ENCODE results near the gene BSDC1.

The BSDC1 gene

DNA sequence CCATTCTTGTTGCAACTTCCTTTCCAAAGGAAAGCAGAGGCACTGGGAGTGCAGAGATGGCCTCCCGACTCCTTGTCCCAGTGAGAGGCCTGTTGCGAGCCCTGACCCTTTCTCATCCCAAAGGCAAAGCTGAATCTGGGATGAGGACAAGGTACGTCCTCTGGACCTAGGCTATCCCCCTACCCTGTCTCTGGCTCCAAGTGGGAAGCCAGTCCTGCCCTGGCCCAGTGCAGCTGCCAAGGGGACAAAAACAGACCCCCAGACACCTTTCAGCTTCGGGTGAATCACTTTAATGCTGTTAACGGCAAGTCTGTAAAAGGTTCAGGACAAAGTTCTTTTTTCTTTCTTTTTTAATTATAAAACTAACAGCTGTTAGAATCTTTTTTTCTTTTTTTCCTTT is 29.4 kb downstream of the BSDC1 start:
- no peak for DNase-seq
- Histone ChIP-seq H3K27me3 (ENCODE audit: insufficient read depth, low read length, poor library complexity) (no peaks in the 10 kb centered on the region), H3K36me3 (ENCODE audit: insufficient read depth, low read length) (peaks cover 70% of the 10 kb centered on the region), H3K4me3 (ENCODE audit: low read depth in 1 of 2, low read length in 2 of 2) (no peak overlapping the region), H4K20me1 (ENCODE audit: insufficient read depth, low read length) (peaks cover 4% of the 10 kb centered on the region; the same call in 1 of the 2 replicates), H3K4me1 (ENCODE audit: insufficient read depth, low read length) (no peaks in the 10 kb centered on the region), H3K79me2 (ENCODE audit: insufficient read depth, low read length) (no peaks in the 10 kb centered on the region), H2AFZ (ENCODE audit: low read depth, low read length) (no peak overlapping the region), H3K9ac (ENCODE audit: low read depth, low read length) (no peak overlapping the region), H3K4me2 (ENCODE audit: insufficient read depth, low read length) (no peak overlapping the region), H3K9me3 (ENCODE audit: insufficient read depth, low read length, severe bottlenecking) (no peaks in the 10 kb centered on the region), H3K27ac (ENCODE audit: low read length) (no peak overlapping the region)
- TF ChIP-seq, protein P1, sequence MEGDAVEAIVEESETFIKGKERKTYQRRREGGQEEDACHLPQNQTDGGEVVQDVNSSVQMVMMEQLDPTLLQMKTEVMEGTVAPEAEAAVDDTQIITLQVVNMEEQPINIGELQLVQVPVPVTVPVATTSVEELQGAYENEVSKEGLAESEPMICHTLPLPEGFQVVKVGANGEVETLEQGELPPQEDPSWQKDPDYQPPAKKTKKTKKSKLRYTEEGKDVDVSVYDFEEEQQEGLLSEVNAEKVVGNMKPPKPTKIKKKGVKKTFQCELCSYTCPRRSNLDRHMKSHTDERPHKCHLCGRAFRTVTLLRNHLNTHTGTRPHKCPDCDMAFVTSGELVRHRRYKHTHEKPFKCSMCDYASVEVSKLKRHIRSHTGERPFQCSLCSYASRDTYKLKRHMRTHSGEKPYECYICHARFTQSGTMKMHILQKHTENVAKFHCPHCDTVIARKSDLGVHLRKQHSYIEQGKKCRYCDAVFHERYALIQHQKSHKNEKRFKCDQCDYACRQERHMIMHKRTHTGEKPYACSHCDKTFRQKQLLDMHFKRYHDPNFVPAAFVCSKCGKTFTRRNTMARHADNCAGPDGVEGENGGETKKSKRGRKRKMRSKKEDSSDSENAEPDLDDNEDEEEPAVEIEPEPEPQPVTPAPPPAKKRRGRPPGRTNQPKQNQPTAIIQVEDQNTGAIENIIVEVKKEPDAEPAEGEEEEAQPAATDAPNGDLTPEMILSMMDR (IDR thresholded peaks at IDR 0.05; ENCODE audit: borderline replicate concordance, extremely low read depth, low read length, poor library complexity, severe bottlenecking): no peak
- no peak for TF ChIP-seq EZH2 (IDR thresholded peaks at IDR 0.05; ENCODE audit: borderline replicate concordance, low read depth, low read length, severe bottlenecking)
- ATAC-seq (ENCODE audit: insufficient read depth, low read depth): no peak

DNA sequence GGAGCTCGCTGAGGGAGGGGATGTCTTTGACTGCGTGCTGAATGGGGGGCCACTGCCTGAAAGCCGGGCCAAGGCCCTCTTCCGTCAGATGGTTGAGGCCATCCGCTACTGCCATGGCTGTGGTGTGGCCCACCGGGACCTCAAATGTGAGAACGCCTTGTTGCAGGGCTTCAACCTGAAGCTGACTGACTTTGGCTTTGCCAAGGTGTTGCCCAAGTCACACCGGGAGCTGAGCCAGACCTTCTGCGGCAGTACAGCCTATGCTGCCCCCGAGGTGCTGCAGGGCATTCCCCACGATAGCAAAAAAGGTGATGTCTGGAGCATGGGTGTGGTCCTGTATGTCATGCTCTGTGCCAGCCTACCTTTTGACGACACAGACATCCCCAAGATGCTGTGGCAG is 30.5 kb downstream of the BSDC1 start:
- Histone ChIP-seq H3K9ac (ENCODE audit: low read depth, low read length) (no peak overlapping the region), H3K4me1 (ENCODE audit: insufficient read depth, low read length) (no peaks in the 10 kb centered on the region), H3K27me3 (ENCODE audit: insufficient read depth, low read length, poor library complexity) (no peaks in the 10 kb centered on the region), H3K27ac (ENCODE audit: low read length) (no peak overlapping the region), H3K4me3 (ENCODE audit: low read depth in 1 of 2, low read length in 2 of 2) (no peak overlapping the region), H4K20me1 (ENCODE audit: insufficient read depth, low read length) (no peaks in the 10 kb centered on the region; the same call in 1 of the 2 replicates), H3K79me2 (ENCODE audit: insufficient read depth, low read length) (no peaks in the 10 kb centered on the region), H3K36me3 (ENCODE audit: insufficient read depth, low read length) (peaks cover 62% of the 10 kb centered on the region), H2AFZ (ENCODE audit: low read depth, low read length) (no peak overlapping the region), H3K4me2 (ENCODE audit: insufficient read depth, low read length) (no peak overlapping the region), H3K9me3 (ENCODE audit: insufficient read depth, low read length, severe bottlenecking) (no peaks in the 10 kb centered on the region)
- no peak for DNase-seq
- TF ChIP-seq, protein P1 (IDR thresholded peaks at IDR 0.05; ENCODE audit: borderline replicate concordance, extremely low read depth, low read length, poor library complexity, severe bottlenecking): no peak
- ATAC-seq (ENCODE audit: insufficient read depth, low read depth): no peak

DNA sequence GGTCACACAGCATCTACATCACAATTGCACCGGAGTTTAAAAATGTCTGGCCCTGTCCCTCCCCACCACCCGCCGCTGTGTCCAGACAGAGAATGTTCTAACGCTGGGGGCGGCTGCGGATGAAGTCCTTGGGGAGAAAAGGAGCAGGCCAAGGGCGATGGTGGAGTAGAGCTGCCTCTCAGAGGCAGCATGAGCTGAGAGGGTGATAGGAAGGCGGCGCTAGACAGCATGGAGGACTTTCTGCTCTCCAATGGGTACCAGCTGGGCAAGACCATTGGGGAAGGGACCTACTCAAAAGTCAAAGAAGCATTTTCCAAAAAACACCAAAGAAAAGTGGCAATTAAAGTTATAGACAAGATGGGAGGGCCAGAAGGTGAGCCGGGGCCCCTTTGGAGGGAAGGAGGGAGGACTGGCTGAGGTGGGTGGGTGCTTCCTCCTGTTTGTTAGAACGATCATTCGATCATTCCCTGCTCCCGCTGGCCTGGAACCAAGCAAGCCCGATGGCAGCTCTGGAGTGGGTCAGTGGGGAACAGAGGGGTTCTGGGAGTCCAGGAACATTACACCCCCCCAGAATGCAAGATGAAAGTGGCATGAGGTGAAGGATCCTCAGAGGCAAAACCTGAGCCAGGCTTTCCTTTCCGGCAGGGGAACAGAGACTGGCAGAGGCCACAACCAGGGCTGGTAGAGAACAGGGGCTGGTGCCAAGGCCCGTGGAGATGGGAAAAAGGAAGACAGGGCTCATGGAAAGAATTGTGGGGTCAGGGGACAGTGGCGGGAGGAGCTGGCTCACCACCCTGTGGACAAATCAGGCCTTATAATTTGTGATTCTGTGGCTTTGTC is 31.5 kb downstream of the BSDC1 start, which contains the start of the genes FAM229A and TSSK3:
TSS of gene FAM229A (minus strand) at position 12 of the 840 bp plus-strand sequence. CDS start 394 bp downstream, outside the sequence.
TSS of gene TSSK3 (plus strand) at position 66 of the 840 bp plus-strand sequence. CDS start at position 229, 163 bp downstream.
- no peak within 1 kb of the TSS for H3K4me2 ChIP-seq (ENCODE audit: insufficient read depth, low read length)
- no peak within 1 kb of the TSS for H3K27ac ChIP-seq (ENCODE audit: low read length)
- H3K79me2 ChIP-seq (ENCODE audit: insufficient read depth, low read length): no peaks in the 10 kb centered on the region
- no peaks in the 10 kb centered on the region for H3K4me1 ChIP-seq (ENCODE audit: insufficient read depth, low read length)
- DNase-seq (no peak), ATAC-seq (ENCODE audit: insufficient read depth, low read depth) (no peak)
- peaks cover 52% of the 10 kb centered on the region for H3K36me3 ChIP-seq (ENCODE audit: insufficient read depth, low read length)
- H3K4me3 ChIP-seq (ENCODE audit: low read depth in 1 of 2, low read length in 2 of 2): no peak within 1 kb of the TSS
- no peaks in the 10 kb centered on the region for H3K9me3 ChIP-seq (ENCODE audit: insufficient read depth, low read length, severe bottlenecking)
- no peak within 1 kb of the TSS for H2AFZ ChIP-seq (ENCODE audit: low read depth, low read length)
- TF ChIP-seq, protein P1 (IDR thresholded peaks at IDR 0.05; ENCODE audit: borderline replicate concordance, extremely low read depth, low read length, poor library complexity, severe bottlenecking): no peak
- TF ChIP-seq EZH2 (IDR thresholded peaks at IDR 0.05; ENCODE audit: borderline replicate concordance, low read depth, low read length, severe bottlenecking): no peak
- no peak within 1 kb of the TSS for H3K9ac ChIP-seq (ENCODE audit: low read depth, low read length)
- no peaks in the 10 kb centered on the region for H3K27me3 ChIP-seq (ENCODE audit: insufficient read depth, low read length, poor library complexity)
- H4K20me1 ChIP-seq (ENCODE audit: insufficient read depth, low read length): no peaks in the 10 kb centered on the region; the same call in 1 of the 2 replicates

Data from DND-41 (cell line).